ENCODE results near the gene DSG2.

Gene DSG2

DNA sequence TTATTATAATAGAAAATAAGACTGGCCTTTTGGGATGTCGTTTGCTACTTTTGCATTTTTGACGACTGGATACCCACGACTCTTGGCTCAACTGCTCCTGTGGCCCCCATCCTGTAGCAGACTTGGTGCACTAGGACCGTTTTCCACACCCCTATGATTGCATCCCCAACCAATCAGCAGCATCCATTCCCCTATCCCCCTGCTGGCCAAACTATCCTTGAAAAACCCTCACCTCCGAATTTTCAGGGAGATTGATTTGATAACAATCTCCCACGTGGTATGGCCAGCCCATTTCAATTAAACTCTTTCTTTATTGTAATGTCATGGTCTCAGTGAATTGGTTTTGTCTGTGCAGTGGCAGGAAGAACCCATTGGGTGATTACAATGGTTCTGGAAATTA is 55.8 kb downstream of the DSG2 start:
- no peak for ATAC-seq
- TF ChIP-seq PPARA (CRISPR knock-in tag; IDR thresholded peaks at IDR 0.05; ENCODE audit: borderline replicate concordance) (no peak), ZNF70 (CRISPR knock-in tag; IDR thresholded peaks at IDR 0.05) (no peak), OSR1 (CRISPR knock-in tag; IDR thresholded peaks at IDR 0.05) (no peak), ISL1 (CRISPR knock-in tag; IDR thresholded peaks at IDR 0.05) (no peak), TOX (CRISPR knock-in tag; IDR thresholded peaks at IDR 0.05; ENCODE audit: borderline replicate concordance) (no peak), ZFP30 (CRISPR knock-in tag; IDR thresholded peaks at IDR 0.05) (no peak), GLIS3 (CRISPR knock-in tag; IDR thresholded peaks at IDR 0.05) (no peak), BACH2 (CRISPR knock-in tag; IDR thresholded peaks at IDR 0.05; ENCODE audit: borderline replicate concordance) (no peak), ZFP3 (CRISPR knock-in tag; IDR thresholded peaks at IDR 0.05) (no peak), ZNF565 (CRISPR knock-in tag; conservative IDR thresholded peaks at IDR 0.05; ENCODE audit: low read depth) (no peak), TCF4 (CRISPR knock-in tag; IDR thresholded peaks at IDR 0.05; ENCODE audit: borderline replicate concordance) (no peak), ARNTL (CRISPR knock-in tag; IDR thresholded peaks at IDR 0.05; ENCODE audit: borderline replicate concordance, low read depth) (no peak), SNAI2 (CRISPR knock-in tag; IDR thresholded peaks at IDR 0.05) (no peak), RARB (CRISPR knock-in tag; IDR thresholded peaks at IDR 0.05) (no peak), CSDC2 (CRISPR knock-in tag; IDR thresholded peaks at IDR 0.05) (no peak), ZNF8 (CRISPR knock-in tag; IDR thresholded peaks at IDR 0.05) (no peak), ESRRG (CRISPR knock-in tag; IDR thresholded peaks at IDR 0.05) (no peak)
- TF ChIP-seq, protein P1, sequence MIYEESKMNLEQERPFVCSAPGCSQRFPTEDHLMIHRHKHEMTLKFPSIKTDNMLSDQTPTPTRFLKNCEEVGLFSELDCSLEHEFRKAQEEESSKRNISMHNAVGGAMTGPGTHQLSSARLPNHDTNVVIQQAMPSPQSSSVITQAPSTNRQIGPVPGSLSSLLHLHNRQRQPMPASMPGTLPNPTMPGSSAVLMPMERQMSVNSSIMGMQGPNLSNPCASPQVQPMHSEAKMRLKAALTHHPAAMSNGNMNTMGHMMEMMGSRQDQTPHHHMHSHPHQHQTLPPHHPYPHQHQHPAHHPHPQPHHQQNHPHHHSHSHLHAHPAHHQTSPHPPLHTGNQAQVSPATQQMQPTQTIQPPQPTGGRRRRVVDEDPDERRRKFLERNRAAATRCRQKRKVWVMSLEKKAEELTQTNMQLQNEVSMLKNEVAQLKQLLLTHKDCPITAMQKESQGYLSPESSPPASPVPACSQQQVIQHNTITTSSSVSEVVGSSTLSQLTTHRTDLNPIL (CRISPR knock-in tag; IDR thresholded peaks at IDR 0.05; ENCODE audit: low read depth) = no peak
- TF ChIP-seq, protein P2, sequence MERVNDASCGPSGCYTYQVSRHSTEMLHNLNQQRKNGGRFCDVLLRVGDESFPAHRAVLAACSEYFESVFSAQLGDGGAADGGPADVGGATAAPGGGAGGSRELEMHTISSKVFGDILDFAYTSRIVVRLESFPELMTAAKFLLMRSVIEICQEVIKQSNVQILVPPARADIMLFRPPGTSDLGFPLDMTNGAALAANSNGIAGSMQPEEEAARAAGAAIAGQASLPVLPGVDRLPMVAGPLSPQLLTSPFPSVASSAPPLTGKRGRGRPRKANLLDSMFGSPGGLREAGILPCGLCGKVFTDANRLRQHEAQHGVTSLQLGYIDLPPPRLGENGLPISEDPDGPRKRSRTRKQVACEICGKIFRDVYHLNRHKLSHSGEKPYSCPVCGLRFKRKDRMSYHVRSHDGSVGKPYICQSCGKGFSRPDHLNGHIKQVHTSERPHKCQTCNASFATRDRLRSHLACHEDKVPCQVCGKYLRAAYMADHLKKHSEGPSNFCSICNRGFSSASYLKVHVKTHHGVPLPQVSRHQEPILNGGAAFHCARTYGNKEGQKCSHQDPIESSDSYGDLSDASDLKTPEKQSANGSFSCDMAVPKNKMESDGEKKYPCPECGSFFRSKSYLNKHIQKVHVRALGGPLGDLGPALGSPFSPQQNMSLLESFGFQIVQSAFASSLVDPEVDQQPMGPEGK (CRISPR knock-in tag; IDR thresholded peaks at IDR 0.05; ENCODE audit: borderline replicate concordance) = no peak
- TF ChIP-seq, protein P3, sequence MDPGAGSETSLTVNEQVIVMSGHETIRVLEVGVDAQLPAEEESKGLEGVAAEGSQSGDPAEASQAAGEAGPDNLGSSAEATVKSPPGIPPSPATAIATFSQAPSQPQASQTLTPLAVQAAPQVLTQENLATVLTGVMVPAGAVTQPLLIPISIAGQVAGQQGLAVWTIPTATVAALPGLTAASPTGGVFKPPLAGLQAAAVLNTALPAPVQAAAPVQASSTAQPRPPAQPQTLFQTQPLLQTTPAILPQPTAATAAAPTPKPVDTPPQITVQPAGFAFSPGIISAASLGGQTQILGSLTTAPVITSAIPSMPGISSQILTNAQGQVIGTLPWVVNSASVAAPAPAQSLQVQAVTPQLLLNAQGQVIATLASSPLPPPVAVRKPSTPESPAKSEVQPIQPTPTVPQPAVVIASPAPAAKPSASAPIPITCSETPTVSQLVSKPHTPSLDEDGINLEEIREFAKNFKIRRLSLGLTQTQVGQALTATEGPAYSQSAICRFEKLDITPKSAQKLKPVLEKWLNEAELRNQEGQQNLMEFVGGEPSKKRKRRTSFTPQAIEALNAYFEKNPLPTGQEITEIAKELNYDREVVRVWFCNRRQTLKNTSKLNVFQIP (CRISPR knock-in tag; IDR thresholded peaks at IDR 0.05; ENCODE audit: borderline replicate concordance, low read depth) = no peak

DNA sequence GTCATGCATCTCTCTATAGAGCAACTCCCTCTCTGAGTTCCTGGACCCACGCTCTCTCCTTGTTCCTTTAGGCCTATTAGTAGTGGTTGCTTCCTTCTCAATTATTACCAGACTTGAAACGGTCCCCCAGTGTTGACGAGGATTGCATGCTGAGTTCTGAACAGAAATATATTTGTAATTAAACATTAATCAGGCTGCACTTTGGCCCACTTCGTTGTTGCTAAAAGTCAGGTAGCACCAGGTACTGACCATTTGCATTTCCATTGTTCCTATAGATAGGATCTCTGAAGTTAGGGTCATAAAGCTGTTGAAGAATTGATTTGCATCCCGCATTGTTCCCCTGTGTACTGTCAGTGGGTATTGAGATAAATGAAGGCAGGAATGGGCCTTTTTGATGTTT is 56.8 kb downstream of the DSG2 start:
- no peak for TF ChIP-seq ZNF8 (CRISPR knock-in tag; IDR thresholded peaks at IDR 0.05)
- ATAC-seq = no peak

DNA sequence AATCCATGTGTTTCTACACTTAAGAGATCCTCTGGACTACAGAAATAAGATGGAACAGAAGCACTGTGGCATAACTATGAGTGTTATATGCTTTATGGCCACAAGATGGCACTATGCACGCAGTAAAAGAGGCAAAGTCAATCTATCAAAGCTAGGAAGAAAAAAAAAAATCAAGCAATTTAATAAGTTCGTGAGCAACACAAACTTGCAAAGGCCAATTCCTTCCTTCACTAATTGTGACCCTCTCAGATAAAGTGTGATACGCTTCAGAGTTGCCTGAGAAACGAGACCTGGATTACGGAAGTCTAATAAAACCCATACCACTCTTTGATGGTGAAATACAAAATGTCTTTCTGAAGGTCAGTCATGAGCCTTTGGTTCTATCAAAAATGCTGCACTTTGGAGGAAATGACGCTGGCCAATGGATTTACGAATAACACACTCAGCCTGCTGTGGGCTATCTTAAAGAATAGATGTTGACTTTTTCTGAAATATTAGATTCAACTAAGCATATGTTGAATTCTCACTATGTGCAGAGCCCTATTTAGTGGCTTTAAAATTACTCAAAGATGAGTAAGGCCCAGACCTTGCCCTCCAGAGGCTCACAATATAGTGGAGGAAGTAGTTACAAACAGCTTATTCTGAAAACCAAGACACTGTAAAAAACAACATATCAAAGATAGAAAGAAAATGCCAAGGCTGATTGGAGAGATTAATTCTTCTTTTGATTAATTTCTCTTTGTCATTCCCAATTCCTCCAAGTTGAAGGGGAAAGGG is 58.2 kb downstream of the DSG2 start:
- TF ChIP-seq RARB (CRISPR knock-in tag; IDR thresholded peaks at IDR 0.05) (no peak), GLIS3 (CRISPR knock-in tag; IDR thresholded peaks at IDR 0.05) (no peak), CSDC2 (CRISPR knock-in tag; IDR thresholded peaks at IDR 0.05) (no peak), ZFP30 (CRISPR knock-in tag; IDR thresholded peaks at IDR 0.05) (0 out of 2 replicates have a peak, but pooled peaks have one; percentile 2)
- ATAC-seq = peak; percentile 93

DNA sequence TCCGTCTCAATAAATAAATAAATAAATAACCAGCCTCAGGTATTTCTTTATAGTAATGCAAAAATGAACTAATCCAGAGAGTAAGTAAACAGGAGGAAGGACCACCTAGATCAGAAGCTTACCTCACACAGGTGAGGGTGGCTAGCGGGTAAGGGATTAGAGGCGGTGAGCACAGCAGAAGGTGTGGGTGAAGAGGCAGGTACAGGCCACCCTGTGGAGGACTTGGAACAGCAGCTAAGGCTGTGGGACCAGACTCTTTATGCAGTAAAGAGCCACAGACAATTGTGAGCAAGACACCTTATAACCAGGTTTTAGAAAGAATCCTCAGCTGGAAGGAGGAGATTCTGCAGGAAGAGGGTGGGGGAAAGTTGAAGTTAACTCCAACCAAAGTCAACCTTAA is 59.5 kb downstream of the DSG2 start:
- TF ChIP-seq ZFP30 (CRISPR knock-in tag; IDR thresholded peaks at IDR 0.05) (no peak), ZC3H10 (CRISPR knock-in tag; IDR thresholded peaks at IDR 0.05) (no peak), GLIS3 (CRISPR knock-in tag; IDR thresholded peaks at IDR 0.05) (no peak), TOX (CRISPR knock-in tag; IDR thresholded peaks at IDR 0.05; ENCODE audit: borderline replicate concordance) (no peak), ZNF70 (CRISPR knock-in tag; IDR thresholded peaks at IDR 0.05) (no peak), PPARA (CRISPR knock-in tag; IDR thresholded peaks at IDR 0.05; ENCODE audit: borderline replicate concordance) (no peak), ZNF8 (CRISPR knock-in tag; IDR thresholded peaks at IDR 0.05) (no peak), ZNF565 (CRISPR knock-in tag; conservative IDR thresholded peaks at IDR 0.05; ENCODE audit: low read depth) (no peak), BACH2 (CRISPR knock-in tag; IDR thresholded peaks at IDR 0.05; ENCODE audit: borderline replicate concordance) (no peak), SNAI2 (CRISPR knock-in tag; IDR thresholded peaks at IDR 0.05) (no peak)
- TF ChIP-seq, protein P2 (CRISPR knock-in tag; IDR thresholded peaks at IDR 0.05; ENCODE audit: borderline replicate concordance) = no peak
- TF ChIP-seq, protein P1 (CRISPR knock-in tag; IDR thresholded peaks at IDR 0.05; ENCODE audit: low read depth) = no peak
- TF ChIP-seq, protein P4, sequence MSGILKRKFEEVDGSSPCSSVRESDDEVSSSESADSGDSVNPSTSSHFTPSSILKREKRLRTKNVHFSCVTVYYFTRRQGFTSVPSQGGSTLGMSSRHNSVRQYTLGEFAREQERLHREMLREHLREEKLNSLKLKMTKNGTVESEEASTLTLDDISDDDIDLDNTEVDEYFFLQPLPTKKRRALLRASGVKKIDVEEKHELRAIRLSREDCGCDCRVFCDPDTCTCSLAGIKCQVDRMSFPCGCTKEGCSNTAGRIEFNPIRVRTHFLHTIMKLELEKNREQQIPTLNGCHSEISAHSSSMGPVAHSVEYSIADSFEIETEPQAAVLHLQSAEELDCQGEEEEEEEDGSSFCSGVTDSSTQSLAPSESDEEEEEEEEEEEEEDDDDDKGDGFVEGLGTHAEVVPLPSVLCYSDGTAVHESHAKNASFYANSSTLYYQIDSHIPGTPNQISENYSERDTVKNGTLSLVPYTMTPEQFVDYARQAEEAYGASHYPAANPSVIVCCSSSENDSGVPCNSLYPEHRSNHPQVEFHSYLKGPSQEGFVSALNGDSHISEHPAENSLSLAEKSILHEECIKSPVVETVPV (CRISPR knock-in tag; IDR thresholded peaks at IDR 0.05) = no peak
- TF ChIP-seq, protein P3 (CRISPR knock-in tag; IDR thresholded peaks at IDR 0.05; ENCODE audit: borderline replicate concordance, low read depth) = no peak
- ATAC-seq = no peak
